A549 (cell line): ENCODE measurements around the gene HNF1A. TPM values are rescaled to one million over a fixed set of nuclear protein-coding genes. Genes with fewer than 3 reads are reported as not detected.

Experiments used
- ATOH8 ChIP-seq: fragments of 250-450 bp; sonication (Bioruptor Pico); IDR thresholded peaks from 2 replicates; pipeline ENCODE4 v1.5.0; 2020; ENCODE audit warnings: low read depth, mild to moderate bottlenecking, moderate library complexity
- BHLHE40 ChIP-seq: IDR thresholded peaks from 2 replicates; pipeline ENCODE4 v1.6.1; 2012; ENCODE audit warnings: low read depth, low read length, inconsistent platforms
- CEBPB ChIP-seq, 2 experiments: fragments of >200 bp in 1 of 2; sonication (Bioruptor Twin) in 1 of 2; formaldehyde crosslinking in 1 of 2; IDR thresholded peaks; 2 replicates each; pipeline ENCODE4 v1.6.1; 2012 to 2016
- CHD2 ChIP-seq: fragments of 150-350 bp; IDR thresholded peaks from 2 replicates; pipeline ENCODE4 v1.6.1; 2014; ENCODE audit warnings: low read length; ENCODE audit not compliant: partially characterized antibody
- CHD4 ChIP-seq: fragments of 200-600 bp; sonication (generic); IDR thresholded peaks from 2 replicates; pipeline ENCODE4 v1.6.1; 2016; ENCODE audit warnings: antibody characterized with exemption, mild to moderate bottlenecking, borderline replicate concordance
- CTCF ChIP-seq: fragments of >200 bp; sonication (Bioruptor Twin); formaldehyde crosslinking; IDR thresholded peaks from 3 replicates; pipeline ENCODE4 v1.5.1; 2016
- EHF ChIP-seq: fragments of 250-450 bp; sonication (Bioruptor Pico); IDR thresholded peaks from 2 replicates; pipeline ENCODE4 v1.5.0; 2020; ENCODE audit warnings: mild to moderate bottlenecking
- EP300 ChIP-seq, 2 experiments: fragments of >200 bp; sonication (Bioruptor Twin); formaldehyde crosslinking; IDR thresholded peaks; 2 replicates in 1 of 2; 3 replicates in 1 of 2; pipeline ENCODE4 v1.6.1; 2016 to 2017
- HMGXB4 ChIP-seq: fragments of 250-450 bp; sonication (Bioruptor Pico); IDR thresholded peaks from 2 replicates; pipeline ENCODE4 v1.5.0; 2021; ENCODE audit warnings: mild to moderate bottlenecking, moderate library complexity, borderline replicate concordance
- HOXA7 ChIP-seq: fragments of 250-450 bp; sonication (Bioruptor Pico); IDR thresholded peaks from 2 replicates; pipeline ENCODE4 v1.5.0; 2020; ENCODE audit warnings: mild to moderate bottlenecking, moderate library complexity
- JUNB ChIP-seq: fragments of >200 bp; sonication (Bioruptor Twin); formaldehyde crosslinking; IDR thresholded peaks from 2 replicates; pipeline ENCODE4 v1.6.1; 2016
- MAFK ChIP-seq: fragments of 450-650 bp; IDR thresholded peaks from 2 replicates; pipeline ENCODE4 v1.6.1; 2014; ENCODE audit not compliant: partially characterized antibody
- MAZ ChIP-seq: fragments of 150-350 bp; IDR thresholded peaks from 2 replicates; pipeline ENCODE4 v1.6.1; 2014; ENCODE audit warnings: antibody characterized with exemption, low read depth, low read length, borderline replicate concordance
- RAD21 ChIP-seq, 2 experiments: fragments of >200 bp in 1 of 2; sonication (Bioruptor Twin) in 1 of 2; formaldehyde crosslinking in 1 of 2; IDR thresholded peaks in 1 of 2; conservative IDR thresholded peaks in 1 of 2; 2 replicates in 1 of 2; 3 replicates in 1 of 2; pipeline ENCODE4 v1.6.1; 2012 to 2018; ENCODE audit warnings: inconsistent platforms in 1 of 2
- SMC3 ChIP-seq: fragments of >200 bp; sonication (Bioruptor Twin); formaldehyde crosslinking; IDR thresholded peaks from 3 replicates; pipeline ENCODE4 v1.6.1; 2018; ENCODE audit warnings: inconsistent platforms
- TP53 ChIP-seq: fragments of 250-450 bp; sonication (Bioruptor Pico); IDR thresholded peaks from 2 replicates; pipeline ENCODE4 v1.5.0; 2021; ENCODE audit warnings: mild to moderate bottlenecking, moderate library complexity
- ZFP36 ChIP-seq: fragments of 450-650 bp; IDR thresholded peaks from 2 replicates; pipeline ENCODE4 v1.6.1; 2014; ENCODE audit warnings: borderline replicate concordance; ENCODE audit not compliant: partially characterized antibody
- ZSCAN20 ChIP-seq: fragments of 250-450 bp; sonication (Bioruptor Pico); IDR thresholded peaks from 2 replicates; pipeline ENCODE4 v1.8.0; 2022; ENCODE audit warnings: mild to moderate bottlenecking, moderate library complexity
- polyA plus RNA-seq, 4 experiments: library from polyadenylated mRNA; depleted of rRNA in 3 of 4; stranded (reverse); fragments of >200 nt; fragmentation: RNase III in 1 of 4; extraction: RNeasy Plus Mini Kit Qiagen cat#74134 plus additional on column Dnase treatment in 1 of 4; gene quantifications; 2 replicates in 3 of 4; 3 replicates in 1 of 4; pipeline ENCODE4 v1.2.3, GENCODE V29; 2011 to 2017
- TF ChIP-seq, protein P1 (sequence below): IDR thresholded peaks from 2 replicates; pipeline ENCODE4 v1.6.1; 2012; ENCODE audit warnings: low read depth, borderline replicate concordance
- TF ChIP-seq, protein P2 (sequence below): IDR thresholded peaks from 2 replicates; pipeline ENCODE4 v1.6.1; 2012
- TF ChIP-seq, protein P3 (sequence below): fragments of >200 bp; sonication (Bioruptor Twin); formaldehyde crosslinking; IDR thresholded peaks from 2 replicates; pipeline ENCODE4 v1.6.1; 2016

The HNF1A gene
- polyA plus RNA-seq, 2 of the 4 experiments (the other 2 are of a cell fraction): 2.6 to 7.3 TPM

DNA sequence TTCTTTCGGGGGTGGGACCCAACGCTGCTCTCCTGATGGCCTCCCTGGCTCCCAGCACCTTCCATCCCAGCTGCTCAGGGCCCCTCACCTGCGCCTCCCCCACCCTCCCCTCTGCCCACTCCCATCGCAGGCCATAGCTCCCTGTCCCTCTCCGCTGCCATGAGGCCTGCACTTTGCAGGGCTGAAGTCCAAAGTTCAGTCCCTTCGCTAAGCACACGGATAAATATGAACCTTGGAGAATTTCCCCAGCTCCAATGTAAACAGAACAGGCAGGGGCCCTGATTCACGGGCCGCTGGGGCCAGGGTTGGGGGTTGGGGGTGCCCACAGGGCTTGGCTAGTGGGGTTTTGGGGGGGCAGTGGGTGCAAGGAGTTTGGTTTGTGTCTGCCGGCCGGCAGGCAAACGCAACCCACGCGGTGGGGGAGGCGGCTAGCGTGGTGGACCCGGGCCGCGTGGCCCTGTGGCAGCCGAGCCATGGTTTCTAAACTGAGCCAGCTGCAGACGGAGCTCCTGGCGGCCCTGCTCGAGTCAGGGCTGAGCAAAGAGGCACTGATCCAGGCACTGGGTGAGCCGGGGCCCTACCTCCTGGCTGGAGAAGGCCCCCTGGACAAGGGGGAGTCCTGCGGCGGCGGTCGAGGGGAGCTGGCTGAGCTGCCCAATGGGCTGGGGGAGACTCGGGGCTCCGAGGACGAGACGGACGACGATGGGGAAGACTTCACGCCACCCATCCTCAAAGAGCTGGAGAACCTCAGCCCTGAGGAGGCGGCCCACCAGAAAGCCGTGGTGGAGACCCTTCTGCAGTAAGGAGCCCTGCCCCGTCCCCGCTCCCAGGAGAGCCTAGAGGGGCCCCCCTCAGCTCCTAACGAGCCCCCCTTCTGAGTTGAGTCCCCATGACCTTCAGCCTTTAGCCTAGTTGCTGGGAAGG, at the start of gene HNF1A (continued):
- TF ChIP-seq HMGXB4 (CRISPR knock-in tag): no peak
- TF ChIP-seq SMC3: 0 out of 3 replicates have a peak, but pooled peaks have one; percentile 11
- TF ChIP-seq, protein P1, sequence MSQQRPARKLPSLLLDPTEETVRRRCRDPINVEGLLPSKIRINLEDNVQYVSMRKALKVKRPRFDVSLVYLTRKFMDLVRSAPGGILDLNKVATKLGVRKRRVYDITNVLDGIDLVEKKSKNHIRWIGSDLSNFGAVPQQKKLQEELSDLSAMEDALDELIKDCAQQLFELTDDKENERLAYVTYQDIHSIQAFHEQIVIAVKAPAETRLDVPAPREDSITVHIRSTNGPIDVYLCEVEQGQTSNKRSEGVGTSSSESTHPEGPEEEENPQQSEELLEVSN: peak; percentile 60; the same call in 1 of the 2 replicates
- TF ChIP-seq, protein P2, sequence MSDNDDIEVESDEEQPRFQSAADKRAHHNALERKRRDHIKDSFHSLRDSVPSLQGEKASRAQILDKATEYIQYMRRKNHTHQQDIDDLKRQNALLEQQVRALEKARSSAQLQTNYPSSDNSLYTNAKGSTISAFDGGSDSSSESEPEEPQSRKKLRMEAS: peak; percentile 86
- 0 out of 5 replicates have a peak, but pooled peaks of 1 of the 2 experiments have one; percentile 14 for TF ChIP-seq EP300 (IDR thresholded peaks at IDR 0.05)
- no peak for TF ChIP-seq BHLHE40
- TF ChIP-seq CHD2: no peak
- TF ChIP-seq EHF (CRISPR knock-in tag): no peak
- no peak for TF ChIP-seq MAZ
- no peak for TF ChIP-seq CHD4
- TF ChIP-seq CEBPB (IDR thresholded peaks at IDR 0.05): no peak
- TF ChIP-seq, protein P3, sequence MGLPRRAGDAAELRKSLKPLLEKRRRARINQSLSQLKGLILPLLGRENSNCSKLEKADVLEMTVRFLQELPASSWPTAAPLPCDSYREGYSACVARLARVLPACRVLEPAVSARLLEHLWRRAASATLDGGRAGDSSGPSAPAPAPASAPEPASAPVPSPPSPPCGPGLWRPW: no peak
- 0 out of 5 replicates have a peak, but pooled peaks of 1 of the 2 experiments have one; percentile 18 for TF ChIP-seq RAD21 (conservative IDR thresholded peaks at IDR 0.05 in 1 of 2, IDR thresholded peaks at IDR 0.05 in 1 of 2)
- peak; percentile 71; the same call in 1 of the 2 replicates for TF ChIP-seq ATOH8 (CRISPR knock-in tag)
- TF ChIP-seq HOXA7 (CRISPR knock-in tag): no peak
- no peak for TF ChIP-seq ZFP36
- no peak for TF ChIP-seq ZSCAN20 (CRISPR knock-in tag)
- TF ChIP-seq JUNB: no peak
- no peak for TF ChIP-seq MAFK
- no peak for TF ChIP-seq CTCF
- TF ChIP-seq TP53: no peak
